Thymus (tissue), 14 donors: ENCODE results near the gene GARS1. TPM values are rescaled to one million over a fixed set of nuclear protein-coding genes. Genes with fewer than 3 reads are reported as not detected.

Experiments used
- DNase-seq, 9 donors: peaks; one replicate each; pipeline ENCODE4 v3.0.0-alpha.2; 2013; ENCODE audit warnings: low spot score in 9 of 9, low read depth in 6 of 9, missing footprints in 1 of 9
- H3K27ac ChIP-seq, 2 donors: one replicate each; pipeline ENCODE4 v1.5.1; 2013; ENCODE audit warnings: control low read depth in 1 of 2, low read depth in 1 of 2, low read length in 1 of 2, mild to moderate bottlenecking in 1 of 2, moderate library complexity in 1 of 2
- H3K27me3 ChIP-seq, 2 donors: one replicate each; pipeline ENCODE4 v1.5.1; 2013; ENCODE audit warnings: low read length in 1 of 2; ENCODE audit not compliant: control insufficient read depth in 2 of 2, insufficient read depth in 1 of 2
- H3K36me3 ChIP-seq, 2 donors: one replicate each; pipeline ENCODE4 v1.5.1; 2013; ENCODE audit warnings: low read length in 1 of 2, mild to moderate bottlenecking in 1 of 2, moderate library complexity in 1 of 2; ENCODE audit not compliant: control insufficient read depth in 2 of 2, insufficient read depth in 2 of 2
- H3K4me1 ChIP-seq, 2 donors: one replicate each; pipeline ENCODE4 v1.5.1; 2013; ENCODE audit warnings: low read length in 2 of 2; ENCODE audit not compliant: control insufficient read depth in 2 of 2, insufficient read depth in 2 of 2
- H3K4me3 ChIP-seq, 2 donors: one replicate each; pipeline ENCODE4 v1.5.1; 2013; ENCODE audit warnings: low read length in 2 of 2, control low read depth in 1 of 2, mild to moderate bottlenecking in 1 of 2
- H3K9me3 ChIP-seq, 2 donors: one replicate each; pipeline ENCODE4 v1.5.1; 2013; ENCODE audit warnings: low read length in 1 of 2, mild to moderate bottlenecking in 1 of 2; ENCODE audit not compliant: control insufficient read depth in 2 of 2, insufficient read depth in 1 of 2
- WGBS: extraction: QIAGEN DNeasy Blood & Tissue Kit; methylation state at CpG from one replicate; pipeline ENCODE4 v1.1.7; 2013; 5-methylcytosine and 5-hydroxymethylcytosine counted together
- long read RNA-seq, 10 donors: transcript quantifications; one replicate each; lab custom pipeline, GENCODE V29; 2026
- polyA plus RNA-seq: library from polyadenylated mRNA; stranded (reverse); fragments of 200-250 nt; gene quantifications from one replicate; pipeline ENCODE4 v1.2.3, GENCODE V29; 2013
- total RNA-seq: library from RNA; stranded (reverse); fragments of 120-200 nt; gene quantifications from one replicate; pipeline ENCODE4 v1.2.4, GENCODE V29; 2013
- donor health status: healthy.

GARS1 gene
- total RNA-seq: 44.9 TPM
- polyA plus RNA-seq: 56.9 TPM
- long read RNA-seq, donor 1, partial matches to known transcripts: 0 of 6 reads
- long read RNA-seq, donor 1, other reads (novel, unspliced or antisense): 0 of 6 reads
- long read RNA-seq, donor 2: 0 reads
- long read RNA-seq, donor 3, transcript GARS-201 (17 exons, 2,634 nt): major isoform, 20 of 41 reads
- long read RNA-seq, donor 3, transcript GARS-209 (2 exons, 772 nt): minor isoform, 13 of 41 reads
- long read RNA-seq, donor 3, partial matches to known transcripts: 6 of 41 reads
- long read RNA-seq, donor 3, other reads (novel, unspliced or antisense): 0 of 41 reads
- long read RNA-seq, donor 4, transcript GARS-201 (17 exons, 2,634 nt): major isoform, 7 of 12 reads
- long read RNA-seq, donor 4, partial matches to known transcripts: 0 of 12 reads
- long read RNA-seq, donor 4, other reads (novel, unspliced or antisense): 0 of 12 reads
- long read RNA-seq, donor 5, transcript GARS-201 (17 exons, 2,634 nt): major isoform, 16 of 29 reads
- long read RNA-seq, donor 5, transcript GARS-209 (2 exons, 772 nt): minor isoform, 10 of 29 reads
- long read RNA-seq, donor 5, partial matches to known transcripts: 0 of 29 reads
- long read RNA-seq, donor 5, other reads (novel, unspliced or antisense): 0 of 29 reads
- long read RNA-seq, donor 6, transcript GARS-201 (17 exons, 2,634 nt): major isoform, 13 of 29 reads
- long read RNA-seq, donor 6, transcript GARS-209 (2 exons, 772 nt): minor isoform, 7 of 29 reads
- long read RNA-seq, donor 6, partial matches to known transcripts: 7 of 29 reads
- long read RNA-seq, donor 6, other reads (novel, unspliced or antisense): 0 of 29 reads
- long read RNA-seq, donor 7, transcript GARS-209 (2 exons, 772 nt): minor isoform, 6 of 26 reads
- long read RNA-seq, donor 7, transcript GARS-201 (17 exons, 2,634 nt): major isoform, 19 of 26 reads
- long read RNA-seq, donor 7, partial matches to known transcripts: 0 of 26 reads
- long read RNA-seq, donor 7, other reads (novel, unspliced or antisense): 0 of 26 reads
- long read RNA-seq, donor 8, transcript GARS-201 (17 exons, 2,634 nt): major isoform, 7 of 10 reads
- long read RNA-seq, donor 8, partial matches to known transcripts: 0 of 10 reads
- long read RNA-seq, donor 8, other reads (novel, unspliced or antisense): 0 of 10 reads
- long read RNA-seq, donor 9, transcript GARS-201 (17 exons, 2,634 nt): major isoform, 11 of 14 reads
- long read RNA-seq, donor 9, partial matches to known transcripts: 0 of 14 reads
- long read RNA-seq, donor 9, other reads (novel, unspliced or antisense): 0 of 14 reads
- long read RNA-seq, donor 10, transcript GARS-201 (17 exons, 2,634 nt): major isoform, 12 of 21 reads
- long read RNA-seq, donor 10, partial matches to known transcripts: 7 of 21 reads
- long read RNA-seq, donor 10, other reads (novel, unspliced or antisense): 0 of 21 reads

GRCh38 chr7:30594540-30595435 is at the start of gene GARS1:
TSS of gene GARS1 (plus strand) at chr7:30594878. CDS start at chr7:30594922, 44 bp downstream.
- no peaks in the 10 kb centered on the region for H3K9me3 ChIP-seq
- peak within 1 kb of the TSS; percentile 98 for H3K27ac ChIP-seq
- DNase-seq: peak; percentile 83 to 96 (median 90)
- H3K4me3 ChIP-seq: peak within 1 kb of the TSS; percentile 74 to 94
- under 1% methylated on average over 84 of the region's 84 CpGs for WGBS
- H3K36me3 ChIP-seq: peaks cover 0 to 9% of the 10 kb centered on the region in 2 donors
- H3K27me3 ChIP-seq: no peaks in the 10 kb centered on the region
- peaks cover 14 to 17% of the 10 kb centered on the region in 2 donors for H3K4me1 ChIP-seq

DNA sequence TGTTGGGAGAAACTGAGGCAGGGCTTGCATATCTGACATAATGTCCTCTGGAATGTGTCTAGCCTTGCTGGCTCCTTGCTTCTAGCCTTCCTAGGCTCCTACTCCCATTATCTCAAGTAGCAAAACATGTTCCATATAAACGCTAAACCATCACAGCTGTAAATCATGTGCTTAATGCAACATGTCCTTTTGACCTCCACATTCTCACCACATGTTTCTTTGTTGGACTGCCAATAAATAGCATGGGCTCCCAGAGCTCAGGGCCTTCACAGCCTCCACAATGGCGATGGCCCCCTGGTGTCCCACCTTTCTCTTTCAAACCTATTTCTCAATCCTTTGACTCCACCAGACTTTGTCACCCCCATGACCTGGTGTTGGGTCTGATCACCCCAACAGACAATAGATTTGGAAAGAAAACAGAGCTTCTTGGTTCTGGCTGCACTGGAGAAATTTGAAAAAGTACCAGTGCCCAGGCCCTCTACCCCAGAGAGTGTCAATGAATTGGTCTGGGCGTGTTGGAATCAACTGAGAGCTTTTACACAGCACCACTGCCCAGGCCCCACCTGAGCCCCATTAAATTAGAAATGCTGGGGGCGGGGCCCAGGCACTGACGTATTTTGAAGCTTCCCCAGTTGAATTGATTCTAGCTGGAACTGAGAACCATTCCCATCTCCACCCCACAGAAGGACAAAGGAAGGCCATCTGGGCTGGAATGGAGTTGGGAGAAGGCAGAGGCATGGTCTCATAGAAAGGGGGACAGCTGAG is 48.7 kb upstream of the GARS1 start:
- peaks cover 0 to 7% of the 10 kb centered on the region in 2 donors for H3K4me1 ChIP-seq
- no peaks in the 10 kb centered on the region for H3K9me3 ChIP-seq
- no peaks in the 10 kb centered on the region for H3K27me3 ChIP-seq
- no peak for DNase-seq
- H3K4me3 ChIP-seq: no peak overlapping the region
- H3K36me3 ChIP-seq: no peaks in the 10 kb centered on the region
- WGBS: 96% methylated on average over 5 of the region's 5 CpGs
- H3K27ac ChIP-seq: no peak overlapping the region

DNA sequence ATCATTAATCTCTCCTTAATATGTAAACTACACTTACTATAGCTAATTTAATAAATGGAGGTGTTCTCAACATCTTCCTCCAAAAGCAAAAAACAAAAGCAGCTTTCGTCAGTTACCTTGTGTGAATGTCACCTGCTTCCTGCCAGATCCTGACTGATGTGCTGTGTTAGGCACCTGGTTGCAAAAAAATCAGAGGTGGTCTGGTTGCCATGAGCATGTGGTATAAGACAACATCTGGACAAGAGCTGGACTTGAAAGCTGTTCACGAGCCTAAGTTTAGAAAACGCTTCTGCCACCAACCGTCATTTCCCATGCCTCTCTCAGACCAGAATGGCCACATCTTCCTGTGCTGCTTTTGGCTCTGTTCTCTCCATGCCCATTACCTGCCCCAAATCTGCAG is 48.1 kb upstream of the GARS1 start:
- no peaks in the 10 kb centered on the region for H3K36me3 ChIP-seq
- no peak overlapping the region for H3K27ac ChIP-seq
- WGBS: 84% methylated on average over 4 of the region's 4 CpGs
- H3K4me1 ChIP-seq: peaks cover 0 to 7% of the 10 kb centered on the region in 2 donors
- no peak for DNase-seq
- no peaks in the 10 kb centered on the region for H3K9me3 ChIP-seq
- no peak overlapping the region for H3K4me3 ChIP-seq
- H3K27me3 ChIP-seq: no peaks in the 10 kb centered on the region

DNA sequence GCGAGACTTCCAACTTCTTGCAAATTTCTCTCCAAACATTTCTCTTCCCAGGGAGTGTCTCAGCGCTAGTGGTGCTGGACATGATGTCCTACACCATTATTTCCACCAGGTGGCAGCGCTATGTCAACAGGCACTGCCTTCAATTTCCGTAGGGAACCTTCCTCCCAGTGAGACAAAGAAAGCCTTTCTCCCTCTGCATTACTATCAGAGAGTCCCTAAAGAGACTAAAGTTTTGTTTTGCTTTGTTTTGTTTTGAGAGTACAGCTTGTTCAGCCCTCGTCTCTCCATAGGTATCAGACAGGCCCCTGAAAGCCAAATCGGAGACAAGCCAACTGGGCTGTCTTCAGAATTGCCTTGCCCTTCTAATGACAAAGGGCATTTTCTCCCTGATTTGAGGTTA is 45.8 kb upstream of the GARS1 start:
- DNase-seq: peak in 5 of 9 donors; percentile 13 to 53 (median 24)

GRCh38 chr7:30549931-30550493 is 44.7 kb upstream of the GARS1 start:
- Histone ChIP-seq H3K4me1 (peaks cover 0 to 7% of the 10 kb centered on the region in 2 donors), H3K9me3 (no peaks in the 10 kb centered on the region), H3K4me3 (no peak overlapping the region), H3K27me3 (no peaks in the 10 kb centered on the region), H3K27ac (no peak overlapping the region), H3K36me3 (no peaks in the 10 kb centered on the region)
- WGBS: 95% methylated on average over 7 of the region's 7 CpGs
- no peak for DNase-seq

More for the DNA sequence above, 45.8 kb upstream of the GARS1 start:
- Histone ChIP-seq H3K27me3 (no peaks in the 10 kb centered on the region), H3K4me3 (no peak overlapping the region), H3K36me3 (no peaks in the 10 kb centered on the region), H3K9me3 (no peaks in the 10 kb centered on the region), H3K27ac (no peak overlapping the region), H3K4me1 (peaks cover 0 to 7% of the 10 kb centered on the region in 2 donors)
- 54% methylated on average over 6 of the region's 6 CpGs for WGBS

DNA sequence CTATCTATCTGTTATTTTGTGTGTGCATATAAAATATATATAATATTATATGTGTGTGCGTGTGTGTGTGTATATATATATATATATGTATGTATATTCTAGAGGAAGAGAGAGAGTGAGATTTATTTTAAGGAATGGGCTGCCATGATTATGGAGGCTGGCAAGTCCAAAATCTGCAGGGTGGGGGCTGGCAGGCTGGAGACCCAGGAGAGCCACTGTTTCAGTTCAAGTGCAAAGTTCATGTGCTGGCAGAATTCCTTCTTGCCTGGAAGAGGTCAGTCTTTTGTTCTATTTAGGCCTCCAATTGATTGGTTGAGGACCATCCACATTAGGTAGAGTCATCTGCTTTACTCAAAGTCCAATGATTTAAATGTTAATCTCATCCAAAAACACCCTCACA is 42.3 kb upstream of the GARS1 start:
- no peak for DNase-seq
- no peak overlapping the region for H3K27ac ChIP-seq
- no peaks in the 10 kb centered on the region for H3K27me3 ChIP-seq
- no peak overlapping the region for H3K4me3 ChIP-seq
- H3K4me1 ChIP-seq: no peaks in the 10 kb centered on the region
- H3K36me3 ChIP-seq: no peaks in the 10 kb centered on the region
- H3K9me3 ChIP-seq: no peaks in the 10 kb centered on the region
- 72% methylated on average over 1 of the region's 1 CpG for WGBS

DNA sequence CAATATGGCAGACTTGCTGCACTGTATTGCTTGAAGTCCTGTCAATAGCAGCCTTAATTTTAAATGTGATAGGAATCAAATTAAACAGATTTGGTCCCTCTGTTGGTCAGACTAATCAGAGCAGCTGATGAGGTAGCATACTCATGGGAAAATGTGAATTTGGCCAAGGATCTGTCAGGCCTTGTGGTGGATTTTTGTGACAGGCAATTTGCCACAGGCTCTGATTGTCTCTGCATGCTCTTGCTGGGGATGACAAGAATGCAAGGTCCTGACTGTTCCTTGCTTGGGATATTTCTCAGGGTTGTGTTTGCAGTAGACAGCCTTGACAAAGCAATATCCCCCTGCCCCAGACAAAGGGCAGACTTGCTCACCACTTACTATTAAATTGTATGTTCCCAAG is 41.5 kb upstream of the GARS1 start:
- Histone ChIP-seq H3K36me3 (no peaks in the 10 kb centered on the region), H3K4me3 (no peak overlapping the region), H3K4me1 (no peaks in the 10 kb centered on the region), H3K27me3 (no peaks in the 10 kb centered on the region), H3K9me3 (no peaks in the 10 kb centered on the region), H3K27ac (no peak overlapping the region)
- DNase-seq: no peak
